GOT3 (cell line): ENCODE results near the gene ACOT12.

Source experiments
- DNase-seq: peaks from one replicate; lab custom pipeline; 2025; ENCODE audit warnings: mixed read lengths; lab: John Stamatoyannopoulos, UW

ACOT12 gene

DNA sequence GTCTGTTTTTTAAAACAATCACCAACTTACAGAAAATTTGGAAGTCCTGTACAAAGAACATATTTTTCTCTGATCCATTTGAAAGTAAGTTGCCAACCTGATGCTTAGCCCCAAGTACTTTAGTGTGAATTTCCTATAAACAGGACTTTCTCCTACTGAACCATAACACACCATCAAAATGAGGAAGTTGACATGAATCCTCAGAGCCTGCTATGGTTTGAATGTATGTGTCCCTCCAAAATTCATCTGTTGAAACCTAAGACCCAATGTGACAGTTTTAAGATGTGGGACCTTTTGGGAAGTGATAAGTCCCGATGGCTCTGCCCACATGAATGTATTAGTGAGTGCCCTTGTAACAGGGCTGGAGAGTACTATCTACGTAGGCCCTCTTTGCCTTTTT lies 6.4 kb upstream of the ACOT12 start:
- no peak for DNase-seq

DNA sequence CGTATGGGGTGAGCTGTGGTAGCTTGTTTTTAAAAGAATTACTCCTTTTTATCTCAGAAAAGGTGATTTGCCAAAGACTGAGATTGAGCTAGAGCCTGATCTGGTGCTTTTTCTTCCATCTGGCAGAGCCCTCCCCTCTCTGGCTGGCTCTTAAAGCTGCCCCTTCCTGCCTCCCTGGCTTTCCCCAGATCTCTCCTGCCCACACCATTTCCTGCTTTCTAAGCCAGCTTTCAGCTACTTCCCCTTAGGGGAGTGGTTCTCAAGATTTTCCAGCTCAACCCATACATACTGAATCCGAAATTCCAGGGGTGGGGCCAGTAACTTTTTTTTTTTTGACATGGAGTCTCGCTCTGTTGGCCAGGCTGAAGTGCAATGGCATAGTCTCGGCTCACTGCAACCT lies 4.8 kb upstream of the ACOT12 start:
- no peak for DNase-seq

DNA sequence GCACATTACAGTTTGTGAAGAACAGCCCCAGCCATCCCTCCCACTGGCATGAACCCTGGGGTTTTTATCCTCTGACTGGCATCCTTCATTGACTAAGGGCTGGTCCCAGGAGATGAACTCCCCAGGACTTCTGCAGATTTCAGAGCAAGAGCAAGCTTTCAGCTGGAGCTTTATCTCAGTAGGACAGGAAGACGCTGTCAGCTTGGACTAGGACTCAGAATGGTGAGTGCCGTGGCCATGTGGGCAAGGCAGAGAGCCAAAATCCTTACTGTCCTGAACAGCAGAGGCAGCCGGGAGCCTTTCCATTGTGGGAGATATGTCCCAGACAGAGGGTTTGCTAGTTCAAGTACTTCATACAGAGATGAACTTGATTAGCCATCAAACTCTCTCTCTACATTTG lies 3.2 kb upstream of the ACOT12 start:
- no peak for DNase-seq

DNA sequence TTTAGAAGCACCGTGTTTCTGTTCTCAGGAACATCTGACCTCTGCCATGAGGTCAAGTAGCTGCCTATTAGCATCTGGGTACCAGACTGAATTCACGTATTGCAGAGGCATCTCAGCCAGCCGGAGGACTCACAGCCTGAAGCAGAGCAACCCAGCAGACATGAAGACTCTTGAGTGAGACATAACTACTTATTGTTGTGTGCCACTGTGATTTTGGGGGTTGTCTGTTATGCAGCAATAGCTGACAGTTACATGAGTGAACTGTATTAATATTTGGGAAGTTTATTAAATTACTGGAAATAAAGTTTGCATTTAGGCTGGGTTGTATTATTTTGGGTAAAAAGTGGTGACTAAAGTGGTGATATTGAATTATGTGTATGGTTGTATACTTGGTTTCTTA lies 1.3 kb upstream of the ACOT12 start:
- no peak for DNase-seq

DNA sequence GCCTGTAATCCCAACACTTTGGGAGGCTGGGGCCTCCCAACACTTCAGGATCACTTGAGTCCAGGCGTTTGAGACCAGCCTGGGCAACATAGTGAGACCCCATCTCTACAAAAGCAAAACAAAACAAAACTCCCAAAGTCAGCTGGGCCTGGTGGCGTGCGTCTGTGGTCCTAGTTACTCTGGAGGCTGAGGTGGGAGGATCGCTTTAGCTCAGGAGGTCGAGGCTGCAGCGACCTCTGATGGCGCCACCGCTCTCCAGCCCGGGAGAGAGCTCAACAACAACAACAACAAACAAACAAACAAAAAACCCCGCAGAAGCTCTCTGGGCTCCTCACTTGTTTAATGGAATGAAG lies 528 bp downstream of the ACOT12 start:
- DNase-seq = no peak

DNA sequence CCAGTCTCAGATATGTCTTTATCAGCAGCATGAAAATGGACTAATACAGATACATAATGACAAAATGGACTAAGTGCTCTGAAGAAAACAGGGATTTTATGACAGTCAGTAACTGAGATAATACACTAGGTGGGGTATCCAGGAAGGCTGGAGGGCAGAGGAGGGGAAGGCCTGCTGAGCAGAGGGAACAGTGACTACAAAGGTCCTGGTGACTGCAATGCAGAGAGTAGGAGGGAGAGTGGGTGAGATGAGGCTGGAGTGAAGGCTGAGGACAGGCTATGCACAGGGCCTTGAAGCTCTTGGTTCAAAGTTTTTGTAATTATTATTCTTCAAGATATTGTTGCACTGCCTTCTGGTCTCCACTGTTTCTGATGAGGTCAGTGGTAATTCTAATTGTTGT lies 4.9 kb downstream of the ACOT12 start:
- no peak for DNase-seq

DNA sequence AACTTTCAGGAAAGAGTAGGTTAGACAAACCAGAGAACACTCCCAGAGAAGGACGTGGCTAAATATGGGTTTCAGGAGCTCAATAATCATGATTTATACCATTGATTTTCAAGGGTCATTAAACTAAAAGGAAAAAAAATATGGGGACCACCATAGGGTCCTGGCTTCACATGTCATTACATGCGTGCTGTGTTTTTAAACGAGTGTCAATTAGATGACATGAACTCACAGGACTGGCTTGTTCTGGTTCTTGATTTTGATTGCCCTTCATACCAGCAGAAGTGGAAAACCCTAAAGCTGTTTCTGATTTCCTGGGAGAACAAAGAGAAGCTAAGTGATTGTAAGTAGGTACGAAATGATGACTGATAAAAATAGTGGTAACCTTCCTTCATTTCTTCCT lies 5.8 kb downstream of the ACOT12 start:
- no peak for DNase-seq

DNA sequence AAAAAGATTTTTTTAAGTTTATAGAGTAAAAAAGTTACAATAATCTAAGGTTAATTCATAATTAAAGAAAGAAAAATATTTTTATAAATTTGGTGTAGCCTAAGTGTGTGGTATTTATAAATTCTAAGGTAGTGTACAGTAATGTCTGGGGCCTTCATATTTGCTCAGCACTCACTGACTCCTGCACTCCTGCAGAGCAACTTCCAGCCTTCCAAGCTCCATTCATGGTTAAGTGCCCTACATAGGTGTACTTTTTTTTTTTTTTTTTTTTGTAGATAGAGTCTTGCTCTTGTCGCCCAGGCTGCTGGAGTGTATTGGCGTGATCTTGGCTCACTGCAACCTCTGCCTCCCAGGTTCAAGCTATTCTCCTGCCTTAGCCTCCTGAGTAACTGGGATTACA lies 10.1 kb downstream of the ACOT12 start:
- no peak for DNase-seq

DNA sequence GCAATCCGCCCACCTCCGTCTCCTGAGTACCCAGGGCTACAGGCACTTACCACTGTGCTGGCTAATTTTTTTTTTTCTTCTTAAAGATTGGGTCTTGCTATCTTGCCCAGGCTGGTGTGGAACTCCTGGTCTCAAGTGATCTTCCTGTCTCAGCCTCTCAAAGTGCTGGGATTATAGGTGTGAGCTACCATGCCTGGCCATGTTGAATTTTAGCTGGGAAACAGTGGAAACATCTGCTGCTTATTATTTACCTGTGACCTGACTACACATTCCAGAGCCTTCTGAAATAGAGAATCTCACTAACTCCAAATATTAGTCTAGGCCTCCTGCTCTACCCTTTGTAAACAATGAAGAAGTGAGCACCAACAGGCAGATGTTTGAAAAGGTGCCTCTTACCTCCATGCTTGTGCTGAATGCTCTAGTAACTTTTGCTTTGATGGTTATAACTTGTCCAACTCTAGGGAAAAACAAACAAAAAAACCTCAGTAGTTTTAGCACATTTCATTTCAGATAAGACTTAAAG lies 22.5 kb downstream of the ACOT12 start:
- no peak for DNase-seq

DNA sequence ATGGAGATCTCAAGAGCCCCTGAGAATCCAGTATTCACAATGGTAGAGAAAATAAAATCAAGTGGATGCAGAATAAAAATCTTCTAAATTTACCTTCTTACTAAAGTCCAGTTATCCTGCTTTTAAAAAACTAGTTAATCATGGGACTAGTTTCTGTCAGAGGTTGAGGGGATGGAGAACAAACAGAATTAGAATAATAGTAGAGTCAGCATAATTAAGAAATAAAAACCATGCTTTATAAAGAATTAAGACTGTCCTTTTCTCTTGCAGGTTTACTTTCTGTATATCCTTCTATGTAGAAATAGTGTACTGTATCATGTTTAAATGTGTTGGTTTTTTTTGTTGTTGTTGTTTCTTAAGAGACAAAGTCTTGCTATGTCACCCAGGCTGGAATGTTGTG lies 23.0 kb downstream of the ACOT12 start:
- DNase-seq = no peak

DNA sequence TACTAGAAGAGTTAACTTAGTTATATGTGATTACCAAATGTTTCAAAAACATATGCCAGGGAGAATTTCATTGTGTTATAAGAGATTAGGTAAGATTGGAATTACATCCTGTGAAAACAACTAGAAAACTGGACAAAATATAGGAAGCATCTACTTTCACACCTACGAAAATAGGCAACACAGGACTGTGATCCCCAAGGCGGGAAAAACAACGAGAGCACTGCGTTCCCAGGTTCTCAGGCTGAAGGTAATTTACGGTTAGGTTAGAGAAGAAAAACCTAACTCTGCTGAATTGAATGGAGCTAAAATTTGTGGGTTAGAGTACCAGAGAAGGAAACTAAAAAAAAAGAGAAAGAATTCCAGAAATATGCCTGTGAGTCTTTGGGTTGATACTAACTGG lies 28.4 kb downstream of the ACOT12 start:
- no peak for DNase-seq

DNA sequence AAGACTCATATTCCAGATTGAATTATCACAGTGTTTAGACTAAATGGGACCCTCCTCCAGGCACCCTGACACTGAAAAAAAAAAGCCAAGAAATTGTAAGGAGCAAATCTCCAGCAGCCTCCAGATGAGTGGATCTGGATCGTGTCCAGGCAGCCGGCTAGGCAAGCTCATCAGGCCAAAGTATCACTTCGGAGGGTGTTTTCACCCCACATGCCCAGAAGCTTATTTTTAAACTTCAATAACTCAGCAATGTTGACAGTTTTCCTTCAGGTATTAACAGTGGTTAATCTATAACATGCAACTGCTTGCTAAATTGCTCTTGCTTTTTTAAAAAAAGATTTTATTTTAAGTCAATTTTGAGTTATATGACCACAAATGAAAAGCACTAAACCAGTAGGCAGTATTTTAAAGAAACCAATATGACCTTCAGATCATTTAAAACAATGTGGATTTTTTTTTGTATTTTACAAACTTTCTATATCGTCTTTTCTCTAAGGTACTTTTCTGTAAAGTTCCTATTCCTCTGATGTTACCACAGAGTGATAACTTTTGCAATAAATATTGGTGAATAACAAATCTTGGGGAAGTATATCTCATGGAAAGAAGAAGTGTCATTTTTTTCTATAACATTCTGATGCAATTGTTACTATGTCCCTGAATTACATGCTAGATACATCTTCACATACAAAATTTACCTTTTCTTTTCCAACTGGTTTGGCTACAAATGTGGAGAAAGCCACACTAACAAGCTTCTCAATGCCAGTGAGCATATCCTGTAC lies 30.7 kb downstream of the ACOT12 start:
- no peak for DNase-seq

DNA sequence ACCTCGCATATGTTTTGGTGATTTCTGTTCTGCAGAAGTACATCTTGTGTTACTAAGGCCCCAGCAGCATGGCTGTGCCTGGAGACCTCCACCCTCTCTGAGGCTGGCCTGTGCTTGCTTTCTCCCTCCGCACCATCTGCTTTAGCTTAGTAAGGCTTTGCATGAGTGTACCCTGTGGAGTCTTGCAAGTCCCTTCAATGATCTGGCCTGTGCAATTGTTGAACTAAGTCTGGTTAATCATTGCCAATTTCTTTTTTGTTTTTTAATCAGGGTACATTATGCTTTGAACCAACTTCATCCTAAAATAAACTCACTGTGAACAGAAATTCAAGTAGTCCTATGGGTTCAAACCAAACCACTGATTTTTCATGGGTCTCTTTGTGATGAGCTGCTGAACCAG lies 32.3 kb downstream of the ACOT12 start:
- no peak for DNase-seq

DNA sequence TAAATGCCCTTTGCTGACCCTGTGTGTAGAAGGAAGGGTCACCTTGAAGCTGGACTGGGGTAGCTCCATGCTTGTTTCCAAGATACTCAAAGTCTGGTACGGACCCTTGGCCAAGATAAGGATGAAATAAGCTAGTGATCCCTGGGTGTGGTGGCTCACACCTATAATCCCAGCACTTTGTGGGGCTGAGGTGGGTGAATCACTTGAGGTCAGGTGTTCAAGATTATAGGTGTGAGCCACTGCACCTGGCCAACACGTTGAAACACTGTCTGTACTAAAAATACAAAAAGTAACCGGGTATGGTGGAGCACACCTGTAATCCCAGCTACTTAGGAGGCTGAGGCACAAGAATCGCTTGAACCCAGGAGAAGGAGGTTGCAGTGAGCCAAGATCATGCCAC lies 33.3 kb downstream of the ACOT12 start:
- DNase-seq = no peak

DNA sequence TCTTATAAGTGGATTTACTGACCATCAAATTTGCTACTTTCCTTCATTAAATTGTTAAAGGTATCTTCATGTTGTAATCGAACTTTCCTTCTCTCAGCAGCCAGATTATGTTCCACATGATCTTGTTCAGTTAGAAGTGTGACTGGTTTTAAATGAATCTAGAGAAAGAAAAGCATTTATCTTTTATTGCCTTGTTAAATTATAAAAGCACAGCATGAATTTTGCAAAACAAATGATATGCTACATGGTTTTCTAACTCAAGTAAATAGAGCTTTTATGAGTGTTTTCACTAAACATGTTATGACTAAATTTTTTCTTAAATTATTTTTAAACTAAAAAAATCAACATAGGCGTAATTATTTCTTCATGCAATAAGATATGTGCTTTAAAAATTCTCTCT lies 34.1 kb downstream of the ACOT12 start:
- DNase-seq = no peak

DNA sequence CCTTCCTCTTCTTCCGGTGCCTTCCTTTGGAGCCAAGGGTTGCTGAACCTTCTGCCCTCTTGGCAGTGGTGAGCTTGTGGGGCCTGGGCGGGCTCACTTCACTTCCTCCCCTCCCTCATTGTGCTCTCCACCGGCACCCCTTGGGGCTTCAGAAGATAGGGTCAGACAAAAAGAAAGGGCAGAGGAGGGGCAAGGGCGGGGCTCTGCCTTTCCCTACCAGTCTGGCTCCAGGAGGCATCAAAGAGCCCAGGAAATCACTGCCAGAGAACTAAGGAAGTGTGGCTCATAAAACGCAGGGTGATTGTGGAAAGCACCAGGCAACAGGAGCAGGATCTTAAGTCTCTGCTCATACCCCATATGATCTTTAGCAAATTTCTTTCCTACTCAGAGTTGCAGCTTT lies 34.8 kb downstream of the ACOT12 start:
- no peak for DNase-seq

DNA sequence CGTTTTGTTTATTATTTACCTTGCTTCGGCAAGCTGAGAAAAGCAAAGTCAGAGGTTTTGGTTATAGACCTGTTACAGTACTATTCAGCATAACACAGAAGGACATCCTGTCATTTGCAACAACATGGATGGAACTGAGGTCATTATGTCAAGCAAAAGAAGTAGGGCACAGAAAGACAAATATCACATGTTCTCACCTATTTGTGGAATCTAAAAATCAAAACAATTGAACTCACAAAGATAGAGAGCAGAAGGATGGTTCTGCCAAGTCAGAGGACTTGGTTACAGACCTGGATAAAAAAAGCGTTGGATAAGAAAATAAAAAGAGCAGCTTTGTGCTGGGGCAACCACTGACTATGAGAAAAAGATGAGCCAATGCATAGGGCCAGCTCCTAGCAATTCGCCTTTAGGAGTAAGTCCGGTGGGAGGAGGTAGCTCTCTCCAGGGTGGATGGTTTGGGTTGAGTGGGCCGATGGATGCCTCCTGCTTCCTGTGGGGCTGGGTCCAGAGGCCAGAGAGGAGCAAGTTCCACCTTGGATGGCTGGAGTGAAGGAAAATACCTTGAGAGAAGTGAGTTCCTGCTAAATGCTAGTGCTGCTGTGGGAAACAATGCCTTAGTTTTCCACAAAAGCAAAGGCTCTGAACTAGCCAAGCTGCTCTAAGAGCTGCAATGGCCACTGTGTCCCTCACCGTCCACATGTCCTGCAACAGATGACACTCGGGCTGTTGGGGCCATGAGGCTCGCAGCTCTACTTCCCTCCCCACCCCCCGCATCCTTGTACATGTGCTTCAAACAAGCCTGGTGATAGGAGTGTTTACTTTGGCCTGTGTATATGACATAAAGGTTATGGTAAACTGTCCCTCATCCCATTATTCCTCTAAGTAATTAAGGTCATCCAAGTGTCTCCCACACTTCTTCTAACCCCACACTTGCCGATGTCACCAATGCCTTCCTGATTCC lies 38.4 kb downstream of the ACOT12 start:
- no peak for DNase-seq

DNA sequence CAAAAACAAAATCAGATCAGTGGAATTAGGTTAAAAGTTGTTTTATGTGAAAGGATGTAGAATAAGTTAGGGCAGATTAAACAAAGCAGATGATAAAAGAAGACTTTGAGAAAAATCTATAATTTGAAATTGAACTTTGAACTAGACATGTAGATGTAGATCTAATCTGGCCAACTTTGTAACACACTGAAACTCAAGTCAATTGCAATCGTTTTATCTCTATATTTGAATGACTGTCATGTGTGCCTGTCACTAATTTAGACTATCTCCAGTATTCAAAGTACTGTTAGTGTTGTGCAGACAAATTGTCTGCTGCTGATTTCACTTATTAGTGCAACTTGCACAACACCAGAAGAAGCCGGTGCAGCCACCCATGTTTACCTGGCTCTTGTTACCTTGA lies 39.8 kb downstream of the ACOT12 start:
- no peak for DNase-seq

DNA sequence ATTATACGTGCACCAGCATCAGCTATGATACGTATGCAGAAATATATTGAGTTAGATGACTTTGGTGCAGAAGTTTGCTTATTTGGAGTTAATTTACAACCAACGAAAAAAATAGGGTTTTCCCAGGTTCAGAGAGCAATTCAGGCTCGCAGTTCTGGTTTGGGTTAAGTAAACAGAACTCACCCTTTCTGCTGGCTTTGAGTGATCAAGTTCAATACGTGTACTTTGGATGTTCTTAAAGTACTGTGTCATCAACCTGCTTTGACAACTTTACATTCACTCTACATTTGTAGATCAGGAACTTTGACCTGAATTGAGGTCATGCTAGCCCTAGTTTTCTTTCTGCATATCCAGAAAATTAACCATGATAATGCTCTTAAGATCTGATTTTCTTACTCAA lies 40.7 kb downstream of the ACOT12 start:
- no peak for DNase-seq

DNA sequence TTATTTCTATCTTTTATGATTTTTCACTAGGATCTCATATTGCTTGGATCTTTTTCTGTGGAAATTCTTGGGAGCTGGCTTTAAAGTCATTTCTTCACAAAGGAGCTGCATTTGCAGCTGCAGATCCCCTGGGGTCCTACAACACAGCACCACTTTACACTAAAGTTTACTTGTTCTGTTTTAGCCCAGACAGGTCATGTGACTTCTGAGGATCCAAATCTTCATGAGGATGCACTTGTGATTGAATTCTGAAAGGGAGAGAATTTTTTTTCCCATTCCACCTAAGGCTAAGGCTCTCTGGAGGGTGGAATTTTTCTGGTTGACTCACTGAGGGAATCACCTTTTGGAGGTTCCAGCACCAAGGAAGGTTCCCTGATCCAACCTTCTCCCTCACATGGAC lies 43.4 kb downstream of the ACOT12 start:
- no peak for DNase-seq

DNA sequence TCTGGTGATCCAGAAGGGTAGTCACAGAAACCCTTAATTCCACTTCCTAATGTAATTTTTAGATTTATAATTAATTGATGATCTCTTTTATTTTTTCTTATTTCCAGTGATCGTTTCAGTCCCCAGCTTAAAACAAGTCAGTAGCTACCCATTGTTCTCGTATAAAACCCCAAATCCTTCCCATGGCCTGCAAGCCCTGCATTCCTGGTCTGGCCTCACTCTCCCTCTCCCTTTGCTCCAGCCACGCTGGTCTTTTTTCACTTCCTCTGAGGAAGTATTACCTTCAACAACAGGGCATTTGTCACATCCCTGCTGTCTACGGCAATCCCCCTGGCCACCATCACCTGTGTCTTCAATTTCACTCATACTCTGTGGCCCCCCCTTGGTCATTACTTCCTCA lies 44.8 kb downstream of the ACOT12 start:
- no peak for DNase-seq

DNA sequence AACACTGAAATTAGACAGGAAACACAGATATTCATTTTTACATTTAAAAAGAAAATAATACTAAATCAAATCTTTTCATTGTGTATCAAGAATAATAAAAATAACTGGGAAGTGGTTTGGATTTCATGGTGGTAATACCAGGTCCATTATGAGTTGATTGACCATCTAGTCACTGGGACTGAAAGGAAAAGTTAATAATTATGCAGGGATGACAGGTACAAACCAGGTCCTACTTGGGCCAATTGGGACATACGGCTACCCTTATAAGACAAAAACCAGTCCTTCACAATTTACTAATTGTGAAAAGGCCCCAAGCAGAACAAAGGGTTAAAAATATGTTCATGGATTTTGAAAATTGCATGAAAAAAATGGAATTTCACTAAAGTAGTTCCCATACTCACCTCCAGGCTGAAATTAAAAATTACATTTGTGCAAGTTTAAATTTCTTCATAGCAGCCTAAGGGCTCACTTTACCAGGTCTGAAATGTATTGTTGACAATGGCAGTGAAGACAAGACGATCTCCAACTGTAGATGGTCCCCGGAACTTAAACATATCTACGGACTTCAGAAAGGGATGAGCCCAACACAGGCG lies 48.4 kb downstream of the ACOT12 start:
- DNase-seq = no peak

DNA sequence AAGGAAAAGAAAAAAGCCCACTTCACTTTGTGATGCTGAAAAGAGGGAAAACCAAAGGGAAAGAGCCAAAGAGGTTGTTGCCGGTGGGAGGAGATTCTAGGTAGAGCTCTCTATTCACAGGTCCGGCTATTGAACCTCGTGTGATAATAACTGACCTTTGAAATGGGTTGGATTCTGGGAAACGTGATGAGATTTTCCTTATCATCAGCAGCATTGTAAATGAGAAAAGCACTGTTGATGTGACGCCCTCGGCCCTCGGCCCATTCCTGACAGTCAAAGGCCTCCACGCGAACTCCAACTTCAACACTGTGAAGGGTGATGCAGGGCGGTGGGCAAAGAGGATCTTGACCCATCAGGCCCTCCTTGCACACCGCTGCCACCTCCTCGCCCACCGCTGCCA lies 49.2 kb downstream of the ACOT12 start:
- DNase-seq = no peak
